ENCODE measurements around the gene TRIM2.
A peak's percentile ranks its signal among the peaks of the same experiment; 100 is the strongest.

The TRIM2 gene

GRCh38 chr4:153344131-153345011 is 140.1 kb downstream of the TRIM2 start, which contains the start of gene MND1:
TSS of gene MND1 (plus strand) at chr4:153344688. CDS start at chr4:153344738, 50 bp downstream.
- peak; percentile 96 for DNase-seq

GRCh38 chr4:153345012-153345981 is 141.1 kb downstream of the TRIM2 start:
- peak; percentile 83 for DNase-seq

GRCh38 chr4:153346031-153346430 is 141.8 kb downstream of the TRIM2 start:
- DNase-seq = peak; percentile 11

GRCh38 chr4:153346563-153346962 is 142.3 kb downstream of the TRIM2 start:
- DNase-seq = peak; percentile 23

- DNase-seq = no peak
These were observed 142.9 kb downstream of the TRIM2 start for GRCh38 chr4:153347117-153347516.

DNA sequence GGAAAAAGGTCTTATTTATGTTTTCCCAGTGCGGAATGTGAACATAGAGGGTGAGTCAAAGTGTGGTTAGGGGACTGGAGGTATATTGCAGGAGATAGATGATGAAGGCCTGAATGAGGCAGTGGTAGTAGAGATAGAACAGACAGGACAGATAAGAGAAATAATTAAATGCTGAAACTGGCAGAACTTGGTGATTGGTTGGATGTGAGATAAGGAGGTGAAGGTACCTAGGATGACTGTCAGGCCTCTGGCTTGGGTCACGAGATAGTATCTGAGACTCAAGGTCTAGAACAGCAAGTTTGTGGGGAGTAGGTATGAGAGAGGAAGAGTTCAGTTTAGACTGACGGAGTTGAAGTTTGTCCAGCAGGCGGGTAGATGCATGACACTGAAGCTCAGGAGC is 143.8 kb downstream of the TRIM2 start:
- DNase-seq = no peak

- DNase-seq = no peak
These were observed 145.1 kb downstream of the TRIM2 start for GRCh38 chr4:153349206-153349805.

- peak; percentile 15 for DNase-seq
These were observed 157.9 kb downstream of the TRIM2 start for GRCh38 chr4:153362184-153362583.

- no peak for DNase-seq
These were observed 159.8 kb downstream of the TRIM2 start for GRCh38 chr4:153364061-153364460.

DNA sequence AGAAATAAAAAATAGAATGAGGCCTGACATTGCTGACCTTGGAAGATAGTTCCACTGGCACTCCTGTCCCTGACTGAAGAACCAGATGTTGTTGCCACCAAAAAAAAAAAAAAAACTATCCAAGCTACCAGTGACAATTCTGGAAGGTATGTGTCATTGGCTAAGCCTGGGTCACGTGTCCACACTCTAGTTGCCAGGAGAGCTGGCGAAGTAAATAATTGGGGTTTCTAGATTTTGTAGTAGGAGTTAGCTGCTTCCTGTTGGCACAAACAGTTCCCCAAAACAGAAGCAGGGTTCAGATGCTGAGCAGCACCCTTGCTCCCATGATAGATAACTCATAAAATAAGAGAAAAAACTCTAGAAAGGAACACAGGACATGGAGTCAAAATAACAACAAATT is 160.8 kb downstream of the TRIM2 start:
- DNase-seq = no peak

- no peak for DNase-seq
These were observed 162.2 kb downstream of the TRIM2 start for GRCh38 chr4:153366486-153366885.

DNA sequence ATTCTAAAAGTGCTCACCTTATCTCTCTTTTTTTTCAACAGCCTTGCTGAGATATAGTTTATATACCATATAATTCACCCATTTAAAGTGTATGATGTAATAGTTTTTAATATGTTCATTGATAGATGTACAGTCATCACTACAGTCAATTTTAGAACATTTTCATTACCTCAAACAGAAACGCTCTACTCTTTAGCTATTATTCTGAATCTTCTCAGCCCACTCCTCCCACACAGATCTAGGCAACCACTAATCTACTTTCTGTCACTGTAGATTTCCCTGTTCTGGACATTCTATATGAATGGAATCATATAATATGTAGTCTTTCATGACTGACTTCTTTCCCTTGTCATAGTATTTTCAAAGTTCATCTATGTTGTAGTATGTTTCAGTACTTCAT is 162.8 kb downstream of the TRIM2 start:
- DNase-seq = no peak

DNA sequence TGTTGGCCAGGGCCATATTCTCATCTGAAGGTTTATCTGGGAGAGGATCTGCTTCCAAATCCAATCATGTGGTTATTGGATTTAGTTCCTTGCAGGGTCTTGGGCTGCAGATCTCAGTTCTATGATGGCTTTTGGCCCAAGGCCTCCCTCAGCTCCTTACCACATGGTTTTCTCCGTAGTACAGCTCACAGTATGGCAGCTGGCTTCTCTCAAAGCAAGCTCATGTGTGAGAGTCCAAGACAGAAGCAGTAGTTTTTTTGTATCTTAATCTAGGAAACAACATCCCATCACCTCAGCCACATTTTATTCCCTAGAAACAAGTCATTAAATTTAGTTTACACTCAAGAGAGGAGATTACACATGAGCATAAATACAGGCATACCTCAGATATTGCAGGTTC is 164.8 kb downstream of the TRIM2 start:
- DNase-seq = no peak

GRCh38 chr4:153371701-153372234 is 167.5 kb downstream of the TRIM2 start:
- no peak for DNase-seq

GRCh38 chr4:153372967-153373562 is 168.8 kb downstream of the TRIM2 start:
- DNase-seq = no peak

- peak; percentile 23 for DNase-seq
These were observed 170.2 kb downstream of the TRIM2 start for GRCh38 chr4:153374442-153374841.

DNA sequence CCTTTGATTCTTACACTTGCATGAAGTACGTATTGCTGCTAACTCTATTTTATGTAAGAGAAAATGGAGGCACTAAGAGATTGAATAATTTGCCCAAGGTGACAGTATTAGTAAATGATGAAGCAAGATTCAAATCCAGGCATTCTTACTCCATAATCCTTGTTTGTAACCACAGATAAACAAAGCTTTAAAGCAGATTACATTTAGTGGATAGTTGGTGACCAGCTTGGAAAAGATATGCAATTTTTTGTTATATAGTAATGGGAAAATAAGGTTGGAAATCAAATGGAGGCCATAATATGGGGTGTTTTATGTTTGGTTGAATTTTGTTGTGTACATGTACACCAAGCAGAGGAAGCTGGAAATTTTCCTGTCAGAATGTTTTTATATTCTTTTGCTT is 171.1 kb downstream of the TRIM2 start:
- DNase-seq = no peak

- DNase-seq = no peak
These were observed 178.9 kb downstream of the TRIM2 start for GRCh38 chr4:153383131-153383530.

DNA sequence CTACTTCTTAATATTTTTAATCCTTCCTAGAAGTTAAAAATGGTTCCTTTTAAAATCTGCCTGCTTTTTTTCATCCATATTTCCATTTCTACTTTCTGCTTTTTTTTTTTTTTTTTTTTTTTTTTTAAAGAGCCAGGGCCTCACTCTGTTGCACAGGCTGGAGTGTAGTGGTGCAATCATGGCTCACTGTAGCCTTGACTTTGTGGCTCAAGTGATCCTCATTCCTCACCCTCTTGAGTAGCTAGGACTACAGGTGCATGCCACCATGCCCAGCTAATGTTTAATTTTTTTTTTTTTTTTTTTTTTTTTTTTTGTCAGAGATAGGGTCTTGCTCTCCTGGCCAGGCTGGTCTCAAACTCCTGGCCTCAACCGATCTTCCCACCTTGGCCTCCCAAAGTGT is 179.9 kb downstream of the TRIM2 start:
- no peak for DNase-seq

DNA sequence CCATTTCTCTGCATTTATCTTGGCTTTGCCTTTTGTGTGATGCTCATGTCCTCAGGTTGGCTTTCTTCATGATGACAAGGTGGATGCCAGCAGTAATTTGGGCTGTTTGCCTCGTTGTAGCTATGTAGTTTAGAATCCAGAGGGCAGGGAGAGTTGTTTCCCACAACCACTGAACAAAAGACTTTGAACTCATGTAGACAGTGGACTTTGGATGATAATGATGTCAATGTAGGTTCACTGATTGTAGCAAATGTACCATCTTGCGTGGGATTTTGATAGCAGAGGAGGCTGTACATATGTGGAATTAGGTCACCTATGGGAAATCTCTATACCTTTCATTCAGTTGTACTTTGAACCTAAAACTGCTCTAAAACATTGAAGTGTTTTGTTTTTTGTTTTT is 181.5 kb downstream of the TRIM2 start:
- DNase-seq = no peak

- DNase-seq = no peak
These were observed 183.7 kb downstream of the TRIM2 start for GRCh38 chr4:153387981-153388380.

Measured in eye (tissue), 1 donor.